GM12892 (cell line): ENCODE results near the gene CCDC106.

Experiments
- POLR2A ChIP-seq: IDR thresholded peaks from 2 replicates; pipeline ENCODE4 v1.6.1; 2011; ENCODE audit warnings: low read depth, low read length, control low read depth
- TAF1 ChIP-seq: IDR thresholded peaks from 2 replicates; pipeline ENCODE4 v1.6.1; 2011; ENCODE audit warnings: low read depth, mild to moderate bottlenecking, control low read depth, low read length, borderline replicate concordance

- TF ChIP-seq POLR2A: no peak
- no peak for TF ChIP-seq TAF1
Measured at GRCh38 chr19:55635334-55635717, 12.7 kb upstream of the CCDC106 start.
